ENCODE measurements around the gene RTP1.

DNA sequence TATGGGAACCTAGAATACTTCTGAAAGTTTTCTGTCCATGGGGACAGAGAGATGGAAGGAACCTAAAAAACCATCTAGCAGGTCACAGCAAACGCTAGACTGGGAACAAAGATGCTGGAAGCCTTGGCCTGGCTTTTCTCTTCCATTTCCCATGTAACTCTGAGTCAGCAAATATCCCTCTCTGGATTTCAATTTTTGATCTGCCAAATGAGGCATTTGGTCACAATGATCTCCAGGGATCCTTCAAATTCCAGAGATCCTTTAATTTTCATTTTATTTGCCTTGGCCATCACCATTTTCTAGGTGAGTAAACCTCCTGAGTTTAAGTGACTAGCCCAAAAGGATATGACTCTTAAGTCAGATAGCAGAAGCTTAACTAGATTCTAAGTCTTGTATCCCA, 39.7 kb downstream of the RTP1 start:
- TF ChIP-seq TEAD4 (IDR thresholded peaks at IDR 0.05), result no peak
- TF ChIP-seq YY1 (IDR thresholded peaks at IDR 0.05; ENCODE audit: low read depth), result no peak
- TF ChIP-seq FOXM1 (IDR thresholded peaks at IDR 0.05; ENCODE audit: borderline replicate concordance, low read depth), result no peak
- TF ChIP-seq CREB1 (IDR thresholded peaks at IDR 0.05; ENCODE audit: low read depth), result no peak
- TF ChIP-seq NFIC (IDR thresholded peaks at IDR 0.05), result no peak
- TF ChIP-seq, protein P1, sequence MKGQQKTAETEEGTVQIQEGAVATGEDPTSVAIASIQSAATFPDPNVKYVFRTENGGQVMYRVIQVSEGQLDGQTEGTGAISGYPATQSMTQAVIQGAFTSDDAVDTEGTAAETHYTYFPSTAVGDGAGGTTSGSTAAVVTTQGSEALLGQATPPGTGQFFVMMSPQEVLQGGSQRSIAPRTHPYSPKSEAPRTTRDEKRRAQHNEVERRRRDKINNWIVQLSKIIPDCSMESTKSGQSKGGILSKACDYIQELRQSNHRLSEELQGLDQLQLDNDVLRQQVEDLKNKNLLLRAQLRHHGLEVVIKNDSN (IDR thresholded peaks at IDR 0.05), result no peak
- no peak for TF ChIP-seq TCF12 (IDR thresholded peaks at IDR 0.05; ENCODE audit: low read depth)
- TF ChIP-seq EP300 (IDR thresholded peaks at IDR 0.05; ENCODE audit: borderline replicate concordance), result no peak
- TF ChIP-seq CEBPB (IDR thresholded peaks at IDR 0.05), result no peak
- no peak for TF ChIP-seq MAX (IDR thresholded peaks at IDR 0.05)
- TF ChIP-seq, protein P2, sequence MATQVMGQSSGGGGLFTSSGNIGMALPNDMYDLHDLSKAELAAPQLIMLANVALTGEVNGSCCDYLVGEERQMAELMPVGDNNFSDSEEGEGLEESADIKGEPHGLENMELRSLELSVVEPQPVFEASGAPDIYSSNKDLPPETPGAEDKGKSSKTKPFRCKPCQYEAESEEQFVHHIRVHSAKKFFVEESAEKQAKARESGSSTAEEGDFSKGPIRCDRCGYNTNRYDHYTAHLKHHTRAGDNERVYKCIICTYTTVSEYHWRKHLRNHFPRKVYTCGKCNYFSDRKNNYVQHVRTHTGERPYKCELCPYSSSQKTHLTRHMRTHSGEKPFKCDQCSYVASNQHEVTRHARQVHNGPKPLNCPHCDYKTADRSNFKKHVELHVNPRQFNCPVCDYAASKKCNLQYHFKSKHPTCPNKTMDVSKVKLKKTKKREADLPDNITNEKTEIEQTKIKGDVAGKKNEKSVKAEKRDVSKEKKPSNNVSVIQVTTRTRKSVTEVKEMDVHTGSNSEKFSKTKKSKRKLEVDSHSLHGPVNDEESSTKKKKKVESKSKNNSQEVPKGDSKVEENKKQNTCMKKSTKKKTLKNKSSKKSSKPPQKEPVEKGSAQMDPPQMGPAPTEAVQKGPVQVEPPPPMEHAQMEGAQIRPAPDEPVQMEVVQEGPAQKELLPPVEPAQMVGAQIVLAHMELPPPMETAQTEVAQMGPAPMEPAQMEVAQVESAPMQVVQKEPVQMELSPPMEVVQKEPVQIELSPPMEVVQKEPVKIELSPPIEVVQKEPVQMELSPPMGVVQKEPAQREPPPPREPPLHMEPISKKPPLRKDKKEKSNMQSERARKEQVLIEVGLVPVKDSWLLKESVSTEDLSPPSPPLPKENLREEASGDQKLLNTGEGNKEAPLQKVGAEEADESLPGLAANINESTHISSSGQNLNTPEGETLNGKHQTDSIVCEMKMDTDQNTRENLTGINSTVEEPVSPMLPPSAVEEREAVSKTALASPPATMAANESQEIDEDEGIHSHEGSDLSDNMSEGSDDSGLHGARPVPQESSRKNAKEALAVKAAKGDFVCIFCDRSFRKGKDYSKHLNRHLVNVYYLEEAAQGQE (IDR thresholded peaks at IDR 0.05; ENCODE audit: low read depth), result no peak
- TF ChIP-seq EGR1 (IDR thresholded peaks at IDR 0.05), result no peak
- no peak for TF ChIP-seq ZBTB7A (IDR thresholded peaks at IDR 0.05; ENCODE audit: low read depth)
